IMR-90 (cell line): ENCODE measurements around the gene RAP2B. TPM values are rescaled to one million over a fixed set of nuclear protein-coding genes. Genes with fewer than 3 reads are reported as not detected.
"Not testable (repeated sequence)": the region's sequence is repeated elsewhere in the genome, so short reads cannot be mapped to it uniquely, and the experiment has no call there.

Experiments used
- ATAC-seq: fragments of 200-7000 bp; cut with Tn5 transposase; 2 replicates; pipeline ENCODE4 v1.9.1; 2020; ENCODE audit warnings: low read depth, mild to moderate bottlenecking, moderate library complexity
- BruUV-seq: library from RNA; stranded (reverse); fragments of 400-500 nt; replicated peaks from 2 replicates; lab custom pipeline; 2021; lab: Mats Ljungman, UMichigan
- CTCF ChIA-PET: fragments of 300-600 bp; formaldehyde crosslinking; extraction: SDS; loops from one replicate; lab custom pipeline; 2021; ENCODE audit warnings: antibody characterized with exemption; lab: Yijun Ruan, JAX
- POLR2A ChIA-PET: fragments of 300-600 bp; sonication (Branson Sonifier 250); formaldehyde crosslinking; loops from one replicate; lab custom pipeline; 2022; ENCODE audit warnings: antibody characterized with exemption; ENCODE audit not compliant: unreplicated experiment; lab: Charles Lee
- DNase-seq: peaks from one replicate; pipeline ENCODE4 v3.0.0; 2013
- H2AFZ ChIP-seq: replicated peaks from 2 replicates; pipeline ENCODE3; 2013; ENCODE audit warnings: low read length, mild to moderate bottlenecking; ENCODE audit not compliant: poor library complexity
- H2AK5ac ChIP-seq: 2 replicates; pipeline ENCODE4 v1.6.1; 2013; ENCODE audit warnings: low read depth, low read length, inconsistent platforms
- H2AK9ac ChIP-seq: replicated peaks from 2 replicates; pipeline ENCODE3; 2013; ENCODE audit warnings: mild to moderate bottlenecking, low read depth, low read length, moderate library complexity; ENCODE audit not compliant: poor library complexity
- H2BK120ac ChIP-seq: 2 replicates; pipeline ENCODE4 v1.6.1; 2013; ENCODE audit warnings: low read depth, low read length, inconsistent platforms
- H2BK15ac ChIP-seq: 3 replicates; pipeline ENCODE4 v1.6.1; 2013; ENCODE audit warnings: low read depth, low read length, inconsistent platforms
- H2BK20ac ChIP-seq: 2 replicates; pipeline ENCODE4 v1.6.1; 2013; ENCODE audit warnings: low read depth, mild to moderate bottlenecking, inconsistent platforms, low read length, moderate library complexity
- H2BK5ac ChIP-seq: 2 replicates; pipeline ENCODE4 v1.6.1; 2013; ENCODE audit warnings: mild to moderate bottlenecking, low read depth, low read length, inconsistent platforms; ENCODE audit not compliant: poor library complexity, severe bottlenecking
- H3K14ac ChIP-seq: replicated peaks from 2 replicates; pipeline ENCODE4 v1.6.1; 2013; ENCODE audit warnings: low read depth, low read length, inconsistent platforms
- H3K18ac ChIP-seq: 2 replicates; pipeline ENCODE4 v1.6.1; 2013; ENCODE audit warnings: low read depth, low read length, control low read depth
- H3K23ac ChIP-seq: 2 replicates; pipeline ENCODE4 v1.6.1; 2013; ENCODE audit warnings: low read depth, low read length, inconsistent platforms
- H3K27ac ChIP-seq: 2 replicates; pipeline ENCODE4 v1.5.1; 2013; ENCODE audit warnings: mild to moderate bottlenecking, control low read depth, low read length; ENCODE audit not compliant: insufficient read depth
- H3K27me3 ChIP-seq: 2 replicates; pipeline ENCODE4 v1.6.1; 2013; ENCODE audit warnings: low read length; ENCODE audit not compliant: control insufficient read depth, insufficient read depth
- H3K36me3 ChIP-seq: 2 replicates; pipeline ENCODE4 v1.6.1; 2013; ENCODE audit warnings: low read length, mixed read lengths; ENCODE audit not compliant: control insufficient read depth, insufficient read depth
- H3K4ac ChIP-seq: 2 replicates; pipeline ENCODE4 v1.6.1; 2013; ENCODE audit warnings: low read depth, low read length, inconsistent platforms
- H3K4me1 ChIP-seq: 2 replicates; pipeline ENCODE4 v1.6.1; 2013; ENCODE audit warnings: low read length, mixed read lengths; ENCODE audit not compliant: control insufficient read depth, insufficient read depth
- H3K4me2 ChIP-seq: 2 replicates; pipeline ENCODE4 v1.6.1; 2013; ENCODE audit warnings: low read depth, mild to moderate bottlenecking, control low read depth, low read length, moderate library complexity
- H3K4me3 ChIP-seq: 2 replicates; pipeline ENCODE4 v1.5.1; 2013; ENCODE audit warnings: low read depth, mild to moderate bottlenecking, control low read depth, low read length, moderate library complexity; ENCODE audit not compliant: insufficient read depth
- H3K56ac ChIP-seq: 2 replicates; pipeline ENCODE4 v1.6.1; 2013; ENCODE audit warnings: low read length, inconsistent platforms; ENCODE audit not compliant: insufficient read depth; ENCODE audit errors: extremely low read depth
- H3K79me1 ChIP-seq, 2 experiments: 2 replicates each; pipeline ENCODE4 v1.6.1; 2013; ENCODE audit warnings: low read length in 2 of 2, inconsistent platforms in 1 of 2, low read depth in 1 of 2
- H3K9ac ChIP-seq: 2 replicates; pipeline ENCODE4 v1.6.1; 2013; ENCODE audit warnings: low read depth, low read length, control low read depth
- H3K9me1 ChIP-seq: 2 replicates; pipeline ENCODE4 v1.6.1; 2013; ENCODE audit warnings: low read length, inconsistent platforms; ENCODE audit not compliant: insufficient read depth
- H3K9me3 ChIP-seq: 2 replicates; pipeline ENCODE4 v1.6.1; 2013; ENCODE audit warnings: low read length; ENCODE audit not compliant: control insufficient read depth, insufficient read depth
- H4K20me1 ChIP-seq: 2 replicates; pipeline ENCODE4 v1.6.1; 2013; ENCODE audit warnings: low read length, inconsistent platforms; ENCODE audit not compliant: insufficient read depth
- H4K5ac ChIP-seq: 2 replicates; pipeline ENCODE4 v1.6.1; 2013; ENCODE audit warnings: mild to moderate bottlenecking, low read depth, low read length, control low read depth
- H4K8ac ChIP-seq, 2 experiments: 2 replicates each; pipeline ENCODE4 v1.6.1; 2013; ENCODE audit warnings: low read depth in 2 of 2, low read length in 2 of 2, control low read depth in 1 of 2, inconsistent platforms in 1 of 2
- H4K91ac ChIP-seq: 2 replicates; pipeline ENCODE4 v1.6.1; 2013; ENCODE audit warnings: low read depth, low read length, inconsistent platforms; ENCODE audit not compliant: insufficient read depth
- CHD1 ChIP-seq: IDR thresholded peaks from 2 replicates; pipeline ENCODE4 v1.6.1; 2012; ENCODE audit warnings: low read depth, low read length, improper control_type of control experiment
- ELK1 ChIP-seq: fragments of 150-350 bp; IDR thresholded peaks from 2 replicates; pipeline ENCODE4 v1.6.1; 2016; ENCODE audit warnings: low read depth, mild to moderate bottlenecking, low read length, moderate library complexity, borderline replicate concordance
- MAFK ChIP-seq: IDR thresholded peaks from 2 replicates; pipeline ENCODE4 v1.6.1; 2012; ENCODE audit warnings: low read depth, low read length, improper control_type of control experiment
- MAZ ChIP-seq: IDR thresholded peaks from 2 replicates; pipeline ENCODE4 v1.6.1; 2012; ENCODE audit warnings: low read depth, mild to moderate bottlenecking, low read length, improper control_type of control experiment, moderate library complexity, borderline replicate concordance
- MXI1 ChIP-seq: IDR thresholded peaks from 2 replicates; pipeline ENCODE4 v1.6.1; 2012; ENCODE audit warnings: low read depth, mild to moderate bottlenecking, low read length, moderate library complexity, borderline replicate concordance
- NFE2L2 ChIP-seq: fragments of 150-350 bp; IDR thresholded peaks from 2 replicates; pipeline ENCODE4 v1.6.1; 2016; ENCODE audit warnings: low read depth, mild to moderate bottlenecking, low read length
- RAD21 ChIP-seq: IDR thresholded peaks from 2 replicates; pipeline ENCODE4 v1.6.1; 2012; ENCODE audit warnings: low read length, improper control_type of control experiment
- RFX5 ChIP-seq: IDR thresholded peaks from 2 replicates; pipeline ENCODE4 v1.8.0; 2012; ENCODE audit warnings: low read depth, mild to moderate bottlenecking, low read length, moderate library complexity
- SMC3 ChIP-seq: fragments of 150-350 bp; IDR thresholded peaks from 2 replicates; pipeline ENCODE4 v1.6.1; 2016; ENCODE audit warnings: low read depth, mild to moderate bottlenecking, antibody characterized with exemption, low read length, moderate library complexity
- WGBS, 2 experiments: methylation state at CpG; one replicate each; pipeline versions ENCODE4 v1.1.5 to v1.1.7; 2013; ENCODE audit warnings: missing lambda C conversion rate in 2 of 2; ENCODE audit not compliant: insufficient read length in 1 of 2; ENCODE audit errors: extremely low coverage in 2 of 2; 5-methylcytosine and 5-hydroxymethylcytosine counted together
- dilution Hi-C: fragments of 300-500 bp; cut with HindIII; formaldehyde crosslinking; loops from one replicate; pipeline ENCODE4 v1.14.3; 2018; ENCODE audit warnings: low sequenced_read_pairs; ENCODE audit not compliant: unreplicated experiment
- in situ Hi-C: fragments of 300-500 bp; cut with MboI; formaldehyde crosslinking; loops from 3 replicates; pipeline ENCODE4 v1.14.3; 2019; ENCODE audit warnings: low sequenced_read_pairs, inconsistent platforms, mixed read lengths
- intact Hi-C: fragments of 100-400 bp; cut with micrococcal nuclease; formaldehyde crosslinking; loops from 2 replicates; pipeline ENCODE4 v1.10.0; 2022
- polyA plus RNA-seq, 3 experiments: library from polyadenylated mRNA; depleted of rRNA; stranded (reverse); fragments of >200 nt; gene quantifications; 2 replicates each; pipeline ENCODE4 v1.2.3, GENCODE V29; 2012; ENCODE audit warnings: low replicate concordance in 1 of 3
- total RNA-seq: library from RNA; depleted of rRNA; stranded (reverse); fragments of >200 nt; gene quantifications from 2 replicates; pipeline ENCODE4 v1.2.3, GENCODE V29; 2012

RAP2B gene
- total and polyA plus RNA-seq, 2 of the 4 experiments (the other 2 are of a cell fraction), result 6.6 to 12.4 TPM

- Histone ChIP-seq H3K4ac (no peak overlapping the region), H3K9me1 (no peaks in the 10 kb centered on the region), H4K20me1 (no peaks in the 10 kb centered on the region), H3K18ac (no peak overlapping the region), H3K36me3 (no peaks in the 10 kb centered on the region), H4K8ac (no peak overlapping the region), H3K14ac (no peak overlapping the region), H2BK5ac (no peak overlapping the region), H4K5ac (no peak overlapping the region), H4K91ac (no peak overlapping the region), H2AFZ (no peak overlapping the region), H3K9me3 (no peaks in the 10 kb centered on the region), H2BK120ac (no peak overlapping the region), H3K56ac (no peak overlapping the region), H2BK20ac (no peak overlapping the region), H2AK5ac (no peak overlapping the region), H3K4me2 (no peak overlapping the region), H3K4me1 (no peaks in the 10 kb centered on the region), H3K4me3 (no peak overlapping the region), H3K27ac (no peak overlapping the region), H2AK9ac (no peak overlapping the region), H3K79me1 (no peaks in the 10 kb centered on the region), H3K23ac (no peak overlapping the region), H3K9ac (no peak overlapping the region), H2BK15ac (no peak overlapping the region), H3K27me3 (no peaks in the 10 kb centered on the region)
- DNase-seq (no peak), ATAC-seq (no peak)
- dilution Hi-C loops (no loop called here), intact Hi-C loops (no loop called here), in situ Hi-C loops (no loop called here)
- no TSS peak for BruUV-seq
- ChIA-PET CTCF (interaction anchor here (0.7 kb wide), 1 partner anchor 9 kb away, joined by 3 read pairs; no protein-coding TSS in a partner anchor), POLR2A (no interaction called here)
- TF ChIP-seq RFX5 (no peak), CHD1 (no peak), ELK1 (no peak), NFE2L2 (no peak), MAFK (no peak), SMC3 (no peak), MXI1 (no peak), RAD21 (no peak), MAZ (no peak)
These were observed 30.3 kb downstream of the RAP2B start for GRCh38 chr3:153192327-153192726.

GRCh38 chr3:153193786-153194476, 31.9 kb downstream of the RAP2B start:
- H2BK20ac ChIP-seq, H2BK15ac ChIP-seq, BruUV-seq, intact Hi-C loops, ATAC-seq, H4K5ac ChIP-seq, H4K20me1 ChIP-seq, H3K23ac ChIP-seq, CTCF ChIA-PET, H3K4me3 ChIP-seq, H3K4me1 ChIP-seq, H2AFZ ChIP-seq, H2AK5ac ChIP-seq, POLR2A ChIA-PET, H3K14ac ChIP-seq, in situ Hi-C loops, DNase-seq, H3K36me3 ChIP-seq, H4K91ac ChIP-seq, H3K9me1 ChIP-seq, H3K56ac ChIP-seq, dilution Hi-C loops, H3K79me1 ChIP-seq, H3K18ac ChIP-seq, H3K27ac ChIP-seq, H3K4ac ChIP-seq, H2BK5ac ChIP-seq, H3K27me3 ChIP-seq, H3K9ac ChIP-seq, H4K8ac ChIP-seq, H2BK120ac ChIP-seq, H2AK9ac ChIP-seq, H3K9me3 ChIP-seq, H3K4me2 ChIP-seq: not testable (repeated sequence)
- whole genome bisulfite sequencing, 2 experiments, result no CpG with 5 or more reads among the region's 12 CpGs
